ENCODE data around the gene KRT74. TPM values are rescaled to one million over a fixed set of nuclear protein-coding genes. Genes with fewer than 3 reads are reported as not detected.

The KRT74 gene
- total RNA-seq, 1 experiment from 2014 or later: not detected

GRCh38 chr12:52559979-52560378 is 13.7 kb downstream of the KRT74 start:
- H3K27me3 Mint-ChIP-seq (ENCODE audit: low read depth): peaks cover 2% of the 10 kb centered on the region; the same call in 1 of the 2 replicates

GRCh38 chr12:52558781-52559445 is 14.7 kb downstream of the KRT74 start:
- H3K4me3 Mint-ChIP-seq: no peak overlapping the region
- H3K27me3 Mint-ChIP-seq (ENCODE audit: low read depth): peaks cover 2% of the 10 kb centered on the region; the same call in 1 of the 2 replicates
- TF ChIP-seq ZSCAN18 (CRISPR knock-in tag; IDR thresholded peaks at IDR 0.05) (no peak), JUN (CRISPR knock-in tag; IDR thresholded peaks at IDR 0.05) (no peak), GABPB1 (CRISPR knock-in tag; IDR thresholded peaks at IDR 0.05) (no peak), ZNF512 (CRISPR knock-in tag; IDR thresholded peaks at IDR 0.05; ENCODE audit: borderline replicate concordance) (no peak), ETV6 (CRISPR knock-in tag; IDR thresholded peaks at IDR 0.05) (no peak), E2F1 (CRISPR knock-in tag; IDR thresholded peaks at IDR 0.05) (no peak), FOXK1 (CRISPR knock-in tag; IDR thresholded peaks at IDR 0.05) (no peak), ZNF423 (CRISPR knock-in tag; IDR thresholded peaks at IDR 0.05) (no peak), ZNF121 (CRISPR knock-in tag; IDR thresholded peaks at IDR 0.05) (no peak)
- ATAC-seq (no peak), DNase-seq (ENCODE audit: low spot score) (no peak)
- no peak overlapping the region for H3K27ac Mint-ChIP-seq
- ChIA-PET CTCF (interaction anchor here (1.7 kb wide), 1 partner anchor 13 kb away, joined by 5 read pairs; no protein-coding TSS in a partner anchor), POLR2A (no interaction called here)
- H3K4me1 Mint-ChIP-seq: no peaks in the 10 kb centered on the region
- H3K36me3 Mint-ChIP-seq: no peaks in the 10 kb centered on the region
- H3K9me3 Mint-ChIP-seq: no peaks in the 10 kb centered on the region

More at GRCh38 chr12:52559979-52560378, 13.7 kb downstream of the KRT74 start:
- H3K27ac Mint-ChIP-seq: no peak overlapping the region
- no peak overlapping the region for H3K4me3 Mint-ChIP-seq
- no peaks in the 10 kb centered on the region for H3K9me3 Mint-ChIP-seq
- no peak for DNase-seq (ENCODE audit: low spot score)
- ATAC-seq: no peak
- H3K36me3 Mint-ChIP-seq: no peaks in the 10 kb centered on the region
- POLR2A ChIA-PET: no interaction called here
- no peaks in the 10 kb centered on the region for H3K4me1 Mint-ChIP-seq
- CTCF ChIA-PET: interaction anchor here (1.3 to 3.2 kb wide), 3 partner anchors 14 to 164 kb away, joined by 4 to 24 read pairs (median 5); no protein-coding TSS in a partner anchor
- TF ChIP-seq ZNF281 (CRISPR knock-in tag; IDR thresholded peaks at IDR 0.05) (no peak), GABPB1 (CRISPR knock-in tag; IDR thresholded peaks at IDR 0.05) (no peak), ZNF219 (CRISPR knock-in tag; IDR thresholded peaks at IDR 0.05; ENCODE audit: borderline replicate concordance) (no peak), ATF3 (CRISPR knock-in tag; conservative IDR thresholded peaks at IDR 0.05) (no peak), NR2C2 (CRISPR knock-in tag; IDR thresholded peaks at IDR 0.05) (no peak), ZBTB21 (CRISPR knock-in tag; IDR thresholded peaks at IDR 0.05; ENCODE audit: borderline replicate concordance) (no peak), MYBL2 (CRISPR knock-in tag; IDR thresholded peaks at IDR 0.05) (no peak), JAZF1 (CRISPR knock-in tag; IDR thresholded peaks at IDR 0.05) (no peak), FOXK1 (CRISPR knock-in tag; IDR thresholded peaks at IDR 0.05) (no peak), JUN (CRISPR knock-in tag; IDR thresholded peaks at IDR 0.05) (no peak)
